Measurements from ENCODE around the gene XAB2.

DNA sequence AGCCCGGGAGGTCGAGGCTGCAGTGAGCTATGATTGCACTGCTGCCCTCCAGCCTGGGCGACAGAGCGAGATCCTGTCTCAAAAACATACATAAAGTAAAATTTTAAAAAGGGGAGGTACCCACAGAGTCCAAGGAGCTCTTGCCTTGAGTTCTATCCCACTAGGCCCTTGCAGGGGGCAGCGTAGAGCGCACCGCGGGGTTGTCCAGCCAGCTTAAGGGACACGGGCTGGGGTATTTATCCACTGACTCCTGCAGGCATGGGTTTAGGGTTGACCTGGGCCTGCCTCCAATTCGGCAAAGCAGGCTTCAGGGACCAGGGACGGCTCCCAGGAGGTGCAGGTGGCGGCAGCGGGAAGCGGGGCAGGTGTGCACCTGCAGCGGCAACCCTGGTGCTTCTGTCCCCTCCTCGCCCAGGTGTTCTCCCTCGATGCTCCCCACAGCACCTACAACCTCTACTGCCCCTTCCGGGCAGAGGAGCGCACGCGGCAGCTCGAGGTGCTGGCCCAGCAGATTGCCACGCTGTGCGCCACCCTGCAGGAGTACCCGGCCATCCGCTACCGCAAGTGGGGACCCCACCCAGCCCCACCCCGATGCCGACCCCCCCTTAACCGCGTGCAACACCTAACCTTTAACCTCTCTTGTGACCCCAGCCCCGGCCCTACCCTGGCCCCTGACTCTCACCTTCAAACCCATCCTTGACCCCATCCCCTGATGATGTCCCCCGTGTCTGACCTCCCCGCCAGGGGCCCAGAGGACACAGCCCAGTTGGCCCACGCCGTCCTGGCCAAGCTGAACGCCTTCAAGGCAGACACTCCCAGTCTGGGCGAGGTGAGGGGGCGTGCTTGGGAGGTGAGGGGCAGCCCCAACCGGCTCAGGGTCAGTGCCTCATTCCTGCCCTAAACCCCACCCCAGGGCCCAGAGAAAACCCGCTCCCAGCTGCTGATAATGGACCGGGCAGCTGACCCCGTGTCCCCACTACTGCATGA, 12.2 kb upstream of the XAB2 start:
- TF ChIP-seq POLR2AphosphoS5 (IDR thresholded peaks at IDR 0.05; ENCODE audit: low read depth, low read length), result no peak
- no peak for TF ChIP-seq POLR2A (IDR thresholded peaks at IDR 0.05; ENCODE audit: low read depth, low read length)
- TF ChIP-seq TAF1 (IDR thresholded peaks at IDR 0.05; ENCODE audit: borderline replicate concordance, low read depth, low read length), result no peak
